GM18907 (cell line): ENCODE data around the gene HNRNPAB.
"Not testable (repeated sequence)": the region's sequence is repeated elsewhere in the genome, so short reads cannot be mapped to it uniquely, and the experiment has no call there.

Experiments
- ATAC-seq: cut with Tn5 transposase; IDR thresholded peaks from one replicate; pipeline ENCODE4 v1.9.1; 2021; ENCODE audit warnings: mild to moderate bottlenecking, moderate library complexity; ENCODE audit not compliant: unreplicated experiment

Gene HNRNPAB

DNA sequence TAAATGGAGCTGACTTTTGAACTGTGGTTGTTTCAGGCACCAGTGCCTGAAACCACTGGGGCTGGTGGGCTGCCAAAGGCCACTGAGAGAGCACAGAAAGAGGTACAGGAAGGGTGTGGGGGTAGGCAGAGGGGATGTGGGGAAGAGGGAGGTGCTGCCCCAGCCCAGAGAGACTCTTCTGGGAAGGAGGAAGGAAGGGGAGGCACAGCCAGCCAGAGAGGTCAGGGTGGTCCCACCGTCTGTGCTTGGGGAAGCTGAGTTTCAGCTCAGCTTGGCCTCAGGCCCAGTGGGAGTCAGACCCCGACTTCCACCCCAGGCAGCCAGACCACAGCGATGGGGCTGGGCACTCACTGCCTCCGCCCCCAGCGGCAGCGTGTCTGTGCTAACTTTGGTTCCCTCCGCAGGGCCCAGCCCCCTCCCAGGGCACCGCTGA lies 36.9 kb downstream of the HNRNPAB start:
- ATAC-seq: no peak

- ATAC-seq: no peak
Observed at GRCh38 chr5:178241688-178242231, 37.4 kb downstream of the HNRNPAB start.

DNA sequence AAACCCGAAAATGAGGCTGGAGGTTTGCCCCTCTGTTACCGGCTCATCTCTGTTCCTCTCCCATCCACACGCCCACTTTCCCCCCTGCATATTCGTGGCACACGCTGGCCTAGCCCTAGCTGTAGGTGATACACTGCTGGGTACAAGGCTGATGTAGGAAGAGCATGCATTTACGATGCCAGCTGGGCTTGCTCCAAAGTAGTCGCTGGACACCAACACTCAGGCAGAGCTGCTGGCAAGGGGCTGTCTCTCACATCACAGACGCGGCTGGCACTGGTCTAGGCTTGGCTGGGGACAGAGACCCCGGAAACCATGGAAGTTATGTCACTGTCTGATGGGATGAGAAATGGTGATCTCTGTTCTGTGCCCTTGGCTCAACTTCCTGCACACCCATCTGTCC lies 38.1 kb downstream of the HNRNPAB start:
- no peak for ATAC-seq

DNA sequence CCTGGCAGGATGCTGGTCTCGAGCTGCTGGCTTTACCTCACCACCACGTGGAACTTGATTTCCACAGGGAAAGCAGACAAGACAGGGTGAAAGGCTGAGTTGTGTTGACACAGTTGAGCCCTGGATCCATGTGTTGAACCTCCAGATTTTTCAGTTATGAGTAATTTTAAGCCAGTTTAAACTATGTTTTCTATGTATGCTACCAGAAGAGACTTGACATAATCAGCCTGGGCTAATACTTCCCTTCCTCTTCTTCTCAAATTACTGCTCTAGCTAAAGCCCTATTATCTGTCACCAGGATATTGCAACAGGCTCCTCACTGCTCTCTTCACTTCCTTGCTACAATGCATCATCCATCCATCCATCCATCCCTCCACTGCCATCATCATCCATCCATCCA lies 40.2 kb downstream of the HNRNPAB start:
- ATAC-seq: no peak

GRCh38 chr5:178245389-178245788 lies 41.1 kb downstream of the HNRNPAB start:
- ATAC-seq: no peak

DNA sequence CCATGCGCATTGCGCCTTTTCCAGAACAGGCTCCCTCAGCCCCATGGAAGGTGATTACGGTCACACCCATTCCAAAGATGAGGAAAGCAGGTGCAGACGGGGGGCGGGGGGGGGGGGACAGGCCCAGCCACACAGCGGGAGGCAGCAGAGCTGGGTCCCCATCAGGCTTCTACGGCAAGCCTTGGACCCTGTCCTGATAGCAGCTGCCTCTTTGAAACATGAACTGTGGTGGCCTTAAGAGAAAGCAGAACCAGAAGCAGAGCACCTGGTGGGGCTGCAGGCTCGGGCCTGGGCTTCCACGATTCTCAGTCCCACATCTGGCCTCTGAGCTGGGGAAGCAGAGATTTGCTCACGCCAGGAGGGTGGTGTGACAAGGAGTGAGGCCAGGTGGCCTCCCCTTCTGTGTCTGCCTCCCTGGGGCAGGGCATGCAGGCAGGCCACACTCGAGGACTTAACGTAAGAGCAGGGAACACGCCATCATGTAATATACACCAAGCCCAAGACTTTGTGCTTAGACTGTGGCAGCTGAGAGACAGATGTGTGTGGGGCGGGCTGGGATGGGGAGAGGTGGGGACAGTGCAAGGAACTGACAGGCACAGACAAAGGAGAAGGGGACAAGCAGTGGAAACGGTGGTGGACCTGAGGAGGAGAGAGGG lies 42.4 kb downstream of the HNRNPAB start:
- no peak for ATAC-seq

GRCh38 chr5:178247481-178248456 lies 43.4 kb downstream of the HNRNPAB start:
- ATAC-seq: no peak

GRCh38 chr5:178248750-178249149 lies 44.4 kb downstream of the HNRNPAB start:
- no peak for ATAC-seq

DNA sequence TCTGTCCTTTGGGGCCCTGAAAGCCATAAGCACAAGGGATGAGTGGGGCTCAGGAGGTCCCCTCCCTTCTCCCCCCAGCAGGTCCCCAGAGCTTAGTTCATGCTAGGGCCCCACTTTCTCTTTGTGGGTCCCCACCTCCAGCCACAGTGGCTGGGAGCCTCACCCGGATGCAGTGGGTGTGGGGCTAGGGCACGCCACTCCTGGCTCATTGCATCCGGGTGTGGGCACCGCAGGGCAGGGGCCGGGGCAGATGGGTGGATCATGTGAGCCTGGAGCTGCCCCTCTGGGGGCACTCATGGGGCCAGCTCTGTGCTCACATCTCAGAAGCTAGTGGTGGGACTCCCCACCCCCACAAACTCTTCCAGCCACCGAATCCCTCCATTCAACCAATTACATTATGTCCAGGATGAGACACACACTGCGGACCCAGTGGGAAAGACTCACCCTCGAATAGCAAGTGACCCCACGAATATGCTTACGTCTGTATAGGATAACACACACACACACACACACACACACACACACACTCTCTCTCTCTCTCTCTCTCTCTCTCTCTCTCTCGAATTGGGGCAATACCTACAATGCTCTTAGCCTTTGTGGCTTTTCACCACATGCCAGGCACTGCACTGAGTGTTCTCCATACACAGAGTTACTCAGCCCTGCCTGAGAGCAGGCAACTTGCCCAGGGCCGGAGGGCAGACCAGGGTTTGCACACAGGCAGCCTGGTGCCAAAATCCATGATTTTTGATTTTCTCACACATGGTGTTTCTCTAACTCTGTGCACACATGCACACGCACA lies 45.1 kb downstream of the HNRNPAB start:
- ATAC-seq: no peak

- no peak for ATAC-seq
Observed at GRCh38 chr5:178250263-178250662, 45.9 kb downstream of the HNRNPAB start.

- ATAC-seq: no peak
Observed at GRCh38 chr5:178252258-178252657, 47.9 kb downstream of the HNRNPAB start.

- not testable (repeated sequence) for ATAC-seq
Observed at GRCh38 chr5:178253632-178254031, 49.3 kb downstream of the HNRNPAB start.

DNA sequence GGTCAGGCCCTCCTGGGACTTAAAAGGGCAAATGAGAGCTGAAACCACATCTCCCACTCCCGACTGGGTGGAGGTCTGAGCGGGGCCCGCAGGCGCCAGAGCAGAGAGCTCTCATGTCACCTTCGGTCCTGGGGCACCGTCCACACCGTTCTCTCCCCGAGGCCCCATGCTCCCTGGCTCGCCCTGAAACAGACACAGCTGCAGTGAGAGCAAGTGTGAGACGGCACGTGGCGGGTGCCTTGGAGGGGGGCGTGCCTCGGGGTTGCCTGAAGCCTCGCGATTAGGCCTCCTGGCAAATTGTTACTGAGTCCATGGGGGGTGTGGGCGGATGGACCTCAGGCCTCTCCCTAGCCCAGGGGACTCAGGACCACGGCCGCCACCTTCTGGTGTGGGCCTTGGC lies 52.4 kb downstream of the HNRNPAB start:
- ATAC-seq: no peak

DNA sequence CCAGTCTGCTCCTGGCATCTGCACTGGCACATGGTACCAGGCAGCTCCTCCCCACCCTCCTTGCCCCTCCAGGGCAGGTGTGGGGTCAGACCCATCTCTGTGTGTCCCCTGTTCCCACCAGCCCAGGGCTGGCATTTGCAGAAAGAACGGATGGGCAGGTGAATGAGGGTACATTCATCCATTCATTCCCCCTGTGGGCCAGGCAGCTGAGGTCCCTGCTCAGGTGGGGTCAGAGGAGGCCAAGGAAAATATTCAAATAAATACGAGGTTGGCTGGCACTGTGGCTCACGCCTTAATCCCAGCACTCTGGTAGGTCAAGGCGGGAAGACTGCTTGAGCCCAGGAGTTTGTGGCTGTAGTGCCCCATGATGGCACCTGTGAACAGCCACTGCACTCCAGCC lies 53.3 kb downstream of the HNRNPAB start:
- no peak for ATAC-seq

DNA sequence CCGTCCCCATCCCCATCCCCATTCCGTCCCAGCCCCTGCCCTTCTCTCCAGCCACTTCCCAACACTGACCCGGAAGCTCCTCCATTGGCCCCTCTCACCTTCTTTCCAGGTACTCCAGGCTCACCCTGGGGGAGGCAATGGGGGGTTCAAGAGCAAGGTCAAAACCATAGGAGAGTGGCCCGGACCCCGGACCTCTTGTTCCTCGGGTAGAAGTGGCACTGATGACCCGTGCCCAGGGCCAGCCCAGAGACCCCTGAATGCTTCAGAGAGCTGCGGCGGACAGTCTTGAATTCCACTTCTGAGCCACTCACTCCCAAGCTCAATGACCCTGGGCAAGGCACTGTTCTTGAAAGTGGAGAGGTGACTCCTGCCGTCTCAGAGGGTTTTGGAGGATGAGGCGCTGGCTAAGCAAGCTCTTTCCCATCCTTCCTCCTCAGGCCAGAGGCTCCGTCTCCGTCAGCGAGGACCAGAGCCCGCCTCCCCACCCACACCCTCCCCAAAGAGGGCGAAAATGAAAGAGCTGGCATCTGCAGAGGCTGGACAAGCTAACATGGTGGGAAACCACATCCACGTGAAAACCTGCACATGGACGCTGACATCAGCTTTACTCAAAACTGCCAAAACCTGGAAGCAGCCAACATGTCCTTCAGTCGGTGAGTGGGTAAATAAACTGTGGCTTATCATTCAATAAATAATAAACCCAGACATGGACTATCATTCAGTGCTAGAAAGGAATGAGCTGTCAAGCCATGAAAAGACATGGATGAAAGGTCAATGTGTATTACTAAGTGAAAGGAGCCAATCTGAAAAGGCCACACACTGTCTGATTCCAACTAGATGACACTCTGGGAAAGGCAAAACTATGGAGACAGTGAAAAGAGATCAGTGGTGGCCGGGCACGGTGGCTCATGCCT lies 55.5 kb downstream of the HNRNPAB start:
- ATAC-seq: no peak
